K562 (cell line): ENCODE measurements around the gene TMEM127. TPM values are rescaled to one million over a fixed set of nuclear protein-coding genes. Genes with fewer than 3 reads are reported as not detected.

Experiments
- ATAC-seq: fragments of 200-7000 bp; cut with Tn5 transposase; 3 replicates; pipeline ENCODE4 v1.9.1; 2020; ENCODE audit warnings: moderate library complexity
- BruUV-seq: library from RNA; stranded (reverse); fragments of 400-500 nt; replicated peaks from 2 replicates; lab custom pipeline; 2021; lab: Mats Ljungman, UMichigan
- CTCF ChIA-PET: fragments of 300-600 bp; formaldehyde crosslinking; extraction: SDS; loops from one replicate; lab custom pipeline; 2021; ENCODE audit warnings: low intra/inter-chr PET ratio; lab: Yijun Ruan, JAX
- POLR2A ChIA-PET: fragments of 300-600, 350-650 bp; sonication (Branson Sonifier 250); formaldehyde crosslinking; extraction: SDS; loops from one replicate; lab custom pipeline; 2021; ENCODE audit warnings: antibody characterized with exemption, inconsistent platforms; lab: Yijun Ruan, JAX
- DNase-seq, 4 experiments: peaks; one replicate each; pipeline versions ENCODE4 v3.0.0 to v3.0.0-alpha.2; 2011 to 2018; ENCODE audit warnings: low spot score in 3 of 4, mixed read lengths in 3 of 4; ENCODE audit errors: extremely low read depth in 1 of 4
- FAIRE-seq: peaks from 2 replicates; lab custom pipeline; 2011; peaks lifted over from hg19 to GRCh38; lab: Jason Lieb, UNC
- H2AFZ ChIP-seq: 2 replicates; pipeline ENCODE4 v1.6.0; 2011; ENCODE audit warnings: low read depth, low read length, control low read depth, inconsistent platforms
- H3K27ac ChIP-seq: fragments of 200-600 bp; 3 replicates; pipeline ENCODE4 v1.8.0; 2011; ENCODE audit warnings: low read depth, mild to moderate bottlenecking, control low read depth, inconsistent platforms, low read length, moderate library complexity, mixed read lengths; ENCODE audit errors: extremely low read depth
- H3K27me3 ChIP-seq, 2 experiments: fragments of 300-600 bp in 1 of 2; 2 replicates in 1 of 2; 3 replicates in 1 of 2; pipeline versions ENCODE4 v1.6.0 to v1.8.0; 2011; ENCODE audit warnings: inconsistent platforms in 2 of 2, low read length in 2 of 2, mild to moderate bottlenecking in 1 of 2, mixed read lengths in 1 of 2, moderate library complexity in 1 of 2; ENCODE audit not compliant: control insufficient read depth in 2 of 2, insufficient read depth in 2 of 2
- H3K36me3 ChIP-seq: fragments of 300-600 bp; 3 replicates; pipeline ENCODE4 v1.8.0; 2011; ENCODE audit warnings: mild to moderate bottlenecking, low read length, inconsistent platforms; ENCODE audit not compliant: control insufficient read depth, insufficient read depth
- H3K4me1 ChIP-seq, 2 experiments: fragments of 200-600 bp in 1 of 2; replicated peaks in 1 of 2; 2 replicates in 1 of 2; 3 replicates in 1 of 2; pipeline versions ENCODE4 v1.5.1 to v1.8.0; 2011; ENCODE audit warnings: inconsistent platforms in 2 of 2, low read length in 2 of 2, mild to moderate bottlenecking in 1 of 2, mixed read lengths in 1 of 2, moderate library complexity in 1 of 2; ENCODE audit not compliant: control insufficient read depth in 2 of 2, insufficient read depth in 2 of 2
- H3K4me2 ChIP-seq: 2 replicates; pipeline ENCODE4 v1.6.1; 2011; ENCODE audit warnings: low read length, control low read depth, inconsistent platforms, mixed read lengths; ENCODE audit not compliant: insufficient read depth
- H3K4me3 ChIP-seq: fragments of 200-600 bp; sonication (generic), shearing (Covaris generic); 2 replicates; pipeline ENCODE4 v1.5.1; 2016; ENCODE audit warnings: control low read depth, inconsistent platforms
- H3K79me2 ChIP-seq: fragments of 200-600 bp; 3 replicates; pipeline ENCODE4 v1.8.0; 2011; ENCODE audit warnings: low read length, inconsistent platforms; ENCODE audit not compliant: control insufficient read depth, insufficient read depth
- H3K9ac ChIP-seq, 2 experiments: 2 replicates each; pipeline versions ENCODE4 v1.6.0 to v1.6.1; 2011; ENCODE audit warnings: low read depth in 2 of 2, low read length in 2 of 2, control low read depth in 1 of 2, inconsistent platforms in 1 of 2, mild to moderate bottlenecking in 1 of 2, mixed read lengths in 1 of 2; ENCODE audit not compliant: insufficient read depth in 1 of 2
- H3K9me1 ChIP-seq: one replicate; pipeline ENCODE4 v1.6.0; 2011; ENCODE audit warnings: inconsistent platforms, mild to moderate bottlenecking, low read length, moderate library complexity; ENCODE audit not compliant: control insufficient read depth, insufficient read depth
- H3K9me3 ChIP-seq: replicated peaks from 2 replicates; pipeline ENCODE4 v1.5.1; 2011; ENCODE audit warnings: low read depth, low read length, inconsistent platforms; ENCODE audit not compliant: control insufficient read depth, insufficient read depth
- H4K20me1 ChIP-seq: replicated peaks from 2 replicates; pipeline ENCODE4 v1.6.1; 2011; ENCODE audit warnings: low read length, inconsistent platforms, mixed read lengths; ENCODE audit not compliant: control insufficient read depth, insufficient read depth
- HNRNPK ChIP-seq: fragments of 200-400 bp; formaldehyde crosslinking; IDR thresholded peaks from one replicate; pipeline ENCODE4 v1.6.1; 2018; ENCODE audit warnings: mild to moderate bottlenecking, low read depth, low read length; ENCODE audit not compliant: poor library complexity, severe bottlenecking
- NFIC ChIP-seq: fragments of 450-650 bp; IDR thresholded peaks from 2 replicates; pipeline ENCODE4 v1.6.1; 2017; ENCODE audit warnings: mild to moderate bottlenecking, inconsistent platforms
- PHF8 ChIP-seq: fragments of 200-600 bp; sonication (generic); IDR thresholded peaks from 2 replicates; pipeline ENCODE4 v1.6.1; 2012; ENCODE audit warnings: mixed run types, mild to moderate bottlenecking, inconsistent platforms, low read length, moderate library complexity, borderline replicate concordance
- REST ChIP-seq, 2 experiments: fragments of 450-650 bp; formaldehyde crosslinking in 1 of 2; IDR thresholded peaks; 2 replicates each; pipeline versions ENCODE4 v1.4.0 to v1.6.1; 2014 to 2020; ENCODE audit warnings: mild to moderate bottlenecking in 2 of 2, borderline replicate concordance in 1 of 2, low read depth in 1 of 2
- ZNF76 ChIP-seq: fragments of 250-450 bp; sonication (Bioruptor Pico); IDR thresholded peaks from 2 replicates; pipeline ENCODE4 v1.4.0; 2020; ENCODE audit warnings: mild to moderate bottlenecking, moderate library complexity, borderline replicate concordance
- WGBS: fragments of 100-300 bp; shearing (Covaris generic); methylation state at CpG from one replicate; pipeline ENCODE4 v1.1.6; 2016; ENCODE audit warnings: low coverage, mixed read lengths; ENCODE audit not compliant: insufficient coverage; ENCODE audit errors: missing lambda C conversion rate; 5-methylcytosine and 5-hydroxymethylcytosine counted together
- in situ Hi-C: fragments of 300-500 bp; cut with MboI; formaldehyde crosslinking; loops from 4 replicates; pipeline ENCODE4 v1.15.0; 2018; ENCODE audit warnings: inconsistent platforms, mixed read lengths
- intact Hi-C: fragments of 100-400 bp; cut with micrococcal nuclease; formaldehyde crosslinking; loops from 2 replicates; pipeline ENCODE4 v1.14.2; 2022
- polyA plus RNA-seq, 8 experiments: library from polyadenylated mRNA; depleted of rRNA in 4 of 8; stranded (reverse) in 5 of 8; unstranded in 3 of 8; fragments of >200 nt; fragmentation: Nextera tagmentation in 2 of 8; fragmentation: Illumina TruSeq in 1 of 8; extraction: Ambion mirVana in 2 of 8; extraction: Trizol in 1 of 8; gene quantifications; 2 replicates each; pipeline versions ENCODE4 v1.2.1 to v1.2.3, GENCODE V29; 2011 to 2014; ENCODE audit warnings: inconsistent platforms in 1 of 8, missing spikeins in 1 of 8
- total RNA-seq, 7 experiments: library from RNA; depleted of rRNA in 6 of 7; stranded (reverse); fragments of >200 nt in 6 of 7; fragmentation: Illumina TruSeq in 2 of 7; extraction: Trizol in 2 of 7; gene quantifications; 2 replicates each; pipeline versions ENCODE4 v1.2.1 to v1.2.3, GENCODE V29; 2011 to 2021; ENCODE audit warnings: low replicate concordance in 1 of 7

TMEM127 gene
- total and polyA plus RNA-seq, 9 of the 15 experiments (the other 6 are each of a cell fraction or from before 2014, with no cell fraction given) = 1.7 to 20.0 (median 9.9) TPM

GRCh38 chr2:96308248-96308647 is 42.5 kb upstream of the TMEM127 start:
- FAIRE-seq (no peak), DNase-seq (peak in 1 of 4 experiments; percentile 54), ATAC-seq (no peak)
- Histone ChIP-seq H3K4me1 (peaks cover 12 to 13% of the 10 kb centered on the region in 2 experiments; a peak in 3 of 5 replicates), H3K9me1 (no peaks in the 10 kb centered on the region), H2AFZ (no peak overlapping the region), H3K4me3 (no peak overlapping the region), H4K20me1 (no peaks in the 10 kb centered on the region), H3K79me2 (peaks cover 34% of the 10 kb centered on the region), H3K9me3 (no peaks in the 10 kb centered on the region), H3K4me2 (no peak overlapping the region), H3K27me3 (no peaks in the 10 kb centered on the region), H3K27ac (no peak overlapping the region), H3K9ac (no peak overlapping the region; a peak in 1 of 4 replicates), H3K36me3 (peaks cover 14% of the 10 kb centered on the region)
- 25% methylated on average over 5 of the region's 5 CpGs for WGBS
- CTCF ChIA-PET = no interaction called here
- POLR2A ChIA-PET = interaction anchor here (0.8 to 1.2 kb wide), 4 partner anchors 8 to 95 kb away, joined by 3 to 6 read pairs (median 4); no protein-coding TSS in a partner anchor
- peak; percentile 90 for TF ChIP-seq NFIC
- TF ChIP-seq PHF8 = no peak
- in situ Hi-C loops = no loop called here
- intact Hi-C loops = loop anchor here (10.0 kb wide), 1 partner anchor 197 kb away; the partner anchor contains the start of gene NEURL3
- no TSS peak for BruUV-seq

- Histone ChIP-seq H3K9ac (peak overlapping the region; percentile 92 to 98), H3K36me3 (peaks cover 33% of the 10 kb centered on the region), H3K4me1 (peaks cover 13 to 14% of the 10 kb centered on the region in 2 experiments; a peak in 3 of 5 replicates), H3K27ac (peak overlapping the region; percentile 91), H3K79me2 (peaks cover 53% of the 10 kb centered on the region), H3K4me3 (peak overlapping the region; percentile 93), H4K20me1 (no peaks in the 10 kb centered on the region), H2AFZ (peak overlapping the region; percentile 92), H3K4me2 (peak overlapping the region; percentile 99), H3K9me3 (no peaks in the 10 kb centered on the region), H3K9me1 (no peaks in the 10 kb centered on the region), H3K27me3 (no peaks in the 10 kb centered on the region)
- POLR2A ChIA-PET = interaction anchor here (0.7 to 2.9 kb wide), 7 partner anchors 11 to 47 kb away, joined by 3 to 15 read pairs (median 4); partner anchors contain the start of gene NCAPH
- 33% methylated on average over 3 of the region's 3 CpGs for WGBS
- CTCF ChIA-PET = interaction anchor here (0.6 kb wide), 1 partner anchor 168 kb away, joined by 3 read pairs; the partner anchor contains the start of gene ASTL
- ATAC-seq = no peak
- no peak for DNase-seq
- BruUV-seq = no TSS peak
- in situ Hi-C loops = no loop called here
- intact Hi-C loops = loop anchor here (10.0 kb wide), 1 partner anchor 198 kb away; the partner anchor contains the start of gene NEURL3
- FAIRE-seq = peak; percentile 42
- 0 out of 2 replicates have a peak, but pooled peaks have one; percentile 4 for TF ChIP-seq REST (IDR thresholded peaks at IDR 0.05; ENCODE audit: borderline replicate concordance)
- no peak for TF ChIP-seq REST (CRISPR knock-in tag; IDR thresholded peaks at IDR 0.05; ENCODE audit: low read depth)
- no peak for TF ChIP-seq HNRNPK
- TF ChIP-seq ZNF76 (CRISPR knock-in tag) = no peak
Observed at GRCh38 chr2:96306370-96306769, 40.6 kb upstream of the TMEM127 start.
